COLO829 (cell line): ENCODE results near the gene CRACR2A.

ENCODE experiments used
- DNase-seq: peaks from one replicate; pipeline ENCODE4 v3.0.0; 2012; ENCODE audit warnings: low spot score

CRACR2A gene

GRCh38 chr12:3681595-3682061 lies 71.3 kb downstream of the CRACR2A start:
- DNase-seq, result no peak

- DNase-seq, result no peak
These were observed 71.9 kb downstream of the CRACR2A start for GRCh38 chr12:3680919-3681594.

- DNase-seq, result no peak
These were observed 73.1 kb downstream of the CRACR2A start for GRCh38 chr12:3679831-3680230.

- DNase-seq, result no peak
These were observed 75.3 kb downstream of the CRACR2A start for GRCh38 chr12:3677609-3678008.

- no peak for DNase-seq
These were observed 78.8 kb downstream of the CRACR2A start for GRCh38 chr12:3673981-3674708.

GRCh38 chr12:3672113-3672509 lies 80.8 kb downstream of the CRACR2A start:
- DNase-seq, result no peak

GRCh38 chr12:3671330-3672112 lies 81.4 kb downstream of the CRACR2A start:
- no peak for DNase-seq

GRCh38 chr12:3670083-3670620 lies 82.8 kb downstream of the CRACR2A start:
- DNase-seq, result no peak

GRCh38 chr12:3669594-3669993 lies 83.3 kb downstream of the CRACR2A start:
- DNase-seq, result no peak

- no peak for DNase-seq
These were observed 84.3 kb downstream of the CRACR2A start for GRCh38 chr12:3668479-3669165.

GRCh38 chr12:3667485-3667884 lies 85.4 kb downstream of the CRACR2A start:
- no peak for DNase-seq

GRCh38 chr12:3666441-3666840 lies 86.5 kb downstream of the CRACR2A start:
- no peak for DNase-seq

GRCh38 chr12:3662521-3662921 lies 90.4 kb downstream of the CRACR2A start:
- no peak for DNase-seq

GRCh38 chr12:3661028-3661427 lies 91.9 kb downstream of the CRACR2A start:
- DNase-seq, result no peak

GRCh38 chr12:3658327-3659163 lies 94.4 kb downstream of the CRACR2A start:
- peak; percentile 6 for DNase-seq

- no peak for DNase-seq
These were observed 95.8 kb downstream of the CRACR2A start for GRCh38 chr12:3656946-3657622.

- DNase-seq, result no peak
These were observed 97.5 kb downstream of the CRACR2A start for GRCh38 chr12:3655328-3655900.

- DNase-seq, result no peak
These were observed 101.1 kb downstream of the CRACR2A start for GRCh38 chr12:3651585-3652424.

- no peak for DNase-seq
These were observed 105.4 kb downstream of the CRACR2A start for GRCh38 chr12:3647504-3647903.
